Lung (tissue), 12 donors: ENCODE data around the gene TRERF1. TPM values are rescaled to one million over a fixed set of nuclear protein-coding genes. Genes with fewer than 3 reads are reported as not detected.
A peak's percentile ranks its signal among the peaks of the same experiment; 100 is the strongest.

ENCODE experiments used
- ATAC-seq: fragments of 200-7000 bp; cut with Tn5 transposase; one replicate; pipeline ENCODE4 v1.9.1; 2020; ENCODE audit warnings: moderate number of reproducible peaks; ENCODE audit not compliant: insufficient read depth, low FRiP score
- DNase-seq, 3 donors: peaks; one replicate each; pipeline ENCODE4 v3.0.0-alpha.2; 2013 to 2017
- H3K27ac ChIP-seq, 2 donors: one replicate each; pipeline ENCODE4 v1.5.1; 2013; ENCODE audit warnings: mild to moderate bottlenecking in 2 of 2, moderate library complexity in 2 of 2, control low read depth in 1 of 2, inconsistent platforms in 1 of 2, low read depth in 1 of 2, low read length in 1 of 2
- H3K27me3 ChIP-seq, 3 donors: one replicate each; pipeline ENCODE4 v1.5.1; 2013; ENCODE audit warnings: low read length in 2 of 3; ENCODE audit not compliant: control insufficient read depth in 3 of 3, insufficient read depth in 3 of 3
- H3K36me3 ChIP-seq, 4 donors: one replicate each; pipeline ENCODE4 v1.5.1; 2013; ENCODE audit warnings: low read length in 4 of 4, mild to moderate bottlenecking in 1 of 4, moderate library complexity in 1 of 4; ENCODE audit not compliant: control insufficient read depth in 4 of 4, insufficient read depth in 4 of 4
- H3K4me1 ChIP-seq, 5 donors: one replicate each; pipeline ENCODE4 v1.5.1; 2013; ENCODE audit warnings: low read length in 5 of 5, mild to moderate bottlenecking in 2 of 5, moderate library complexity in 1 of 5; ENCODE audit not compliant: control insufficient read depth in 5 of 5, insufficient read depth in 5 of 5
- H3K4me3 ChIP-seq: one replicate; pipeline ENCODE4 v1.5.1; 2013; ENCODE audit warnings: mild to moderate bottlenecking, control low read depth, moderate library complexity
- H3K9ac ChIP-seq, 2 donors: one replicate each; pipeline ENCODE4 v1.5.1; 2013; ENCODE audit warnings: low read length in 2 of 2, control low read depth in 1 of 2; ENCODE audit not compliant: insufficient read depth in 1 of 2
- H3K9me3 ChIP-seq, 4 donors: one replicate each; pipeline ENCODE4 v1.5.1; 2013; ENCODE audit warnings: low read length in 3 of 4, mild to moderate bottlenecking in 1 of 4, moderate library complexity in 1 of 4; ENCODE audit not compliant: control insufficient read depth in 4 of 4, insufficient read depth in 3 of 4
- WGBS, 2 donors: extraction: QIAGEN DNeasy Blood & Tissue Kit; methylation state at CpG; one replicate each; pipeline ENCODE4 v1.1.7; 2013; 5-methylcytosine and 5-hydroxymethylcytosine counted together
- polyA plus RNA-seq, 2 donors: library from polyadenylated mRNA; stranded (reverse); fragments of 200-250 nt; gene quantifications; one replicate each; pipeline ENCODE4 v1.2.1, GENCODE V29; 2013
- total RNA-seq, 2 donors: library from RNA; depleted of rRNA in 1 of 2; stranded (reverse); fragments of >200 nt in 1 of 2; gene quantifications; one replicate each; pipeline ENCODE4 v1.2.1, GENCODE V29; 2014 to 2021
- TF ChIP-seq, protein P1 (sequence below): IDR thresholded peaks from 2 replicates; pipeline ENCODE4 v1.5.1; 2012; ENCODE audit warnings: mild to moderate bottlenecking; ENCODE audit errors: control extremely low read depth, extremely low read depth
- donor health status: control.
- donor health status: control.
- donor health status: Bipolar disorder and iron deficiency.
- donor health status: healthy.
- donor health status: DM: yes; HTN: yes; CAD: no.

Gene TRERF1
- total and polyA plus RNA-seq, 4 donors: 1.2 to 10.4 (median 3.3) TPM

DNA sequence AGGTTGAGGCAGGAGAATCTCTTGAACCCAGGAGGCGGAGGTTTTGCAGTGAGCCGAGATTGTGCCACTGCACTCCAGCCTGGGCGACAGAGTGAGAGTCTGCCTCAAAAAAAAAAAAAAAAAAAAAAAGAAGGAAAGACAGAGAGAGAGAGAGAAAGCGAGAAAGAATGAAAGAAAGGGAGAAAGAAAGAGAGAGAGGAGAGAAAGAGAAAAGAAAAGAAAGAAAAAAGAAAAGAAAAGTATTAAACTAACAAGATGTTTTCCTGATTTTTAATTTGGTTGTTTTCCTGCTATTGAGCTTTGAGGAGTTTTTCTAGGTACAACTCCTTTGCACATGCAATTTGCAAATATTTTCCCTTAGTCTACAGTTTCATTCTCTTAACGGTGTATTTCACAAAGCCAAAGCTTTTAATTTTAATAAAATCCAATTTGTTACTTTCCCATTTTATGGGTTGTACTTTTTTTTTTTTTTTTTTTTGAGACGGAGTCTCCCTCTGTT is 10.8 kb upstream of the TRERF1 start:
- H3K36me3 ChIP-seq: no peaks in the 10 kb centered on the region
- no peak overlapping the region for H3K27ac ChIP-seq
- WGBS, 2 donors: 91 to 98% methylated on average over 6 of the region's 6 CpGs
- H3K4me3 ChIP-seq: no peak overlapping the region
- H3K27me3 ChIP-seq: no peaks in the 10 kb centered on the region
- H3K9me3 ChIP-seq: peaks cover 0 to 4% (median 2%) of the 10 kb centered on the region in 4 donors
- ATAC-seq: no peak
- H3K9ac ChIP-seq: no peak overlapping the region
- no peak for DNase-seq
- TF ChIP-seq, protein P1, sequence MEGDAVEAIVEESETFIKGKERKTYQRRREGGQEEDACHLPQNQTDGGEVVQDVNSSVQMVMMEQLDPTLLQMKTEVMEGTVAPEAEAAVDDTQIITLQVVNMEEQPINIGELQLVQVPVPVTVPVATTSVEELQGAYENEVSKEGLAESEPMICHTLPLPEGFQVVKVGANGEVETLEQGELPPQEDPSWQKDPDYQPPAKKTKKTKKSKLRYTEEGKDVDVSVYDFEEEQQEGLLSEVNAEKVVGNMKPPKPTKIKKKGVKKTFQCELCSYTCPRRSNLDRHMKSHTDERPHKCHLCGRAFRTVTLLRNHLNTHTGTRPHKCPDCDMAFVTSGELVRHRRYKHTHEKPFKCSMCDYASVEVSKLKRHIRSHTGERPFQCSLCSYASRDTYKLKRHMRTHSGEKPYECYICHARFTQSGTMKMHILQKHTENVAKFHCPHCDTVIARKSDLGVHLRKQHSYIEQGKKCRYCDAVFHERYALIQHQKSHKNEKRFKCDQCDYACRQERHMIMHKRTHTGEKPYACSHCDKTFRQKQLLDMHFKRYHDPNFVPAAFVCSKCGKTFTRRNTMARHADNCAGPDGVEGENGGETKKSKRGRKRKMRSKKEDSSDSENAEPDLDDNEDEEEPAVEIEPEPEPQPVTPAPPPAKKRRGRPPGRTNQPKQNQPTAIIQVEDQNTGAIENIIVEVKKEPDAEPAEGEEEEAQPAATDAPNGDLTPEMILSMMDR: no peak
- no peaks in the 10 kb centered on the region for H3K4me1 ChIP-seq

DNA sequence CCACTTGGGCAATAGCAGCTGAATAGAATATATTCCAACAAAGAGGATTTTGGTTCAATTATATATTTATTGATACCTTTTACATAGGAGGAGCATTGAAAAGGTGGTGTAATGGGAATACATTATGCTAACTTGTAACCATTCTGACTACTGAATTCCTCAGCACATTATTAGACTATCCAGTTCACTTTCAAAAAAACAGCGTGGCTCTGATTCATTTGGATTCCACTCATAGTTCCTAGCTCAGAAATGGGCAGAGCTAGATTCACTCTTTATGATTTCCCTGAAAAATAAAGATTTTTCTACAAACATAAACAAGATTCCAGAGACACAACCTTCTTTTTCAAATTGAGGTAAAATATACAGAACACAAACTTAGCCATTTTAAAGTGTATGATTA is 9.2 kb upstream of the TRERF1 start:
- 81 to 82% methylated on average over 1 of the region's 1 CpG for WGBS, 2 donors
- ATAC-seq (no peak), DNase-seq (no peak)
- no peaks in the 10 kb centered on the region for H3K36me3 ChIP-seq
- no peak overlapping the region for H3K9ac ChIP-seq
- no peak overlapping the region for H3K27ac ChIP-seq
- no peaks in the 10 kb centered on the region for H3K4me1 ChIP-seq
- TF ChIP-seq, protein P1: no peak
- H3K9me3 ChIP-seq: no peaks in the 10 kb centered on the region
- H3K4me3 ChIP-seq: no peak overlapping the region
- H3K27me3 ChIP-seq: no peaks in the 10 kb centered on the region

DNA sequence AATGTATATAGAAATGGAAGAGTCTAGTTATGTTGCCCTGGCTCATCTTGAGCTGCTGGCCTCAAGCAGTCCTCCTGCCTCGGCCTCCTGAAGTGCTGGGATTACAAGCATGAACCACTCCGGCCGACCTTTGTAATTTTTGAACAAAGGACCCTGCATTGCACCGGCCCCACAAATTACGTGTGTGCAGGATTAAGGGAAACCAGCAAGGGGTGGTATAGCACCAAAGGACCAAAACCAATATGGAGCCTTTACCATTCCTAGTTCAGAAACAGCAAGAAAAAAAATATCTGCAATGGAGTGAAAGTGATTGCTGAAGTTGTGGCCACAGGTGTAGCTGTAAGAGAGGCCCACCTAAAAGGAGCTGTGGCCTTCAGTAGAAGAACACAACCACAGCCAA is 8.2 kb upstream of the TRERF1 start:
- no peak for ATAC-seq
- Histone ChIP-seq H3K4me1 (no peaks in the 10 kb centered on the region), H3K9me3 (no peaks in the 10 kb centered on the region), H3K36me3 (no peaks in the 10 kb centered on the region), H3K27ac (no peak overlapping the region), H3K4me3 (no peak overlapping the region), H3K9ac (no peak overlapping the region), H3K27me3 (no peaks in the 10 kb centered on the region)
- TF ChIP-seq, protein P1: no peak
- whole genome bisulfite sequencing, 2 donors: 92 to 93% methylated on average over 5 of the region's 5 CpGs
- no peak for DNase-seq

DNA sequence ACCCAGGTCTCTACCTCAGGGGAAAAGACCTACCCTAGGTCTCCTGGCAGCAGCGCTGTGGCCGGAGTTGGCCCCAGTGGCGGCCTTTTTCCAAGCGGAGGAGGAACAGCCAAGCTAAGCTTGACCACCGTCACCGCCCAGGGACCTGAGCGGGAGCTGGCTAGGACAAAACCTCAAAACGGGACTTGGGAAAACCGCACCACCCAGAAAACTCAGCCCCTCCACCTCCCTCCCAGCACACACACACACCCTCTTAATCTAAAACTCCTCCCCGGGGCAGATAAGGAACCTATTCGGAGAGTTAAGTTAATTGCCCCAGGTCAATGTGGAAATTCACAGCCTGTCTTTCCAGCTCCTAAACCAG is 2.7 kb upstream of the TRERF1 start:
- H3K4me1 ChIP-seq: peaks cover 0 to 28% (median 3%) of the 10 kb centered on the region in 5 donors
- H3K9ac ChIP-seq: peak overlapping the region in 1 of 2 donors; percentile 73
- TF ChIP-seq, protein P1: no peak
- H3K9me3 ChIP-seq: no peaks in the 10 kb centered on the region
- H3K27me3 ChIP-seq: no peaks in the 10 kb centered on the region
- H3K27ac ChIP-seq: no peak overlapping the region
- no peaks in the 10 kb centered on the region for H3K36me3 ChIP-seq
- 23 to 28% methylated on average over 11 of the region's 11 CpGs for WGBS, 2 donors
- ATAC-seq (no peak), DNase-seq (peak in 2 of 3 donors; percentile 17 to 37)
- H3K4me3 ChIP-seq: no peak overlapping the region
